HepG2 (cell line): Measurements from ENCODE around the gene AGBL1. TPM values are rescaled to one million over a fixed set of nuclear protein-coding genes. Genes with fewer than 3 reads are reported as not detected.

Experiments
- ATAC-seq: fragments of 200-7000 bp; cut with Tn5 transposase; 3 replicates; pipeline ENCODE4 v1.9.1; 2020; ENCODE audit warnings: mild to moderate bottlenecking, moderate library complexity
- BruUV-seq: library from RNA; stranded (reverse); fragments of 400-500 nt; replicated peaks from 2 replicates; lab custom pipeline; 2021; lab: Mats Ljungman, UMichigan
- CTCF ChIA-PET: fragments of 300-600 bp; formaldehyde crosslinking; extraction: SDS; loops from one replicate; lab custom pipeline; 2021; ENCODE audit warnings: low total read pairs, inconsistent platforms, low intra/inter-chr PET ratio; lab: Yijun Ruan, JAX
- POLR2A ChIA-PET: fragments of 350-600 bp; sonication (Branson Sonifier 250); formaldehyde crosslinking; loops from one replicate; lab custom pipeline; 2020; ENCODE audit warnings: antibody characterized with exemption, inconsistent platforms; lab: Yijun Ruan, JAX
- DNase-seq: peaks from one replicate; pipeline ENCODE4 v3.0.0-alpha.2; 2015; ENCODE audit warnings: low spot score
- FAIRE-seq: peaks from 3 replicates; lab custom pipeline; 2011; peaks lifted over from hg19 to GRCh38; lab: Jason Lieb, UNC
- H2AFZ ChIP-seq: one replicate; pipeline ENCODE4 v1.6.1; 2011; ENCODE audit warnings: low read length, inconsistent platforms
- H3K27ac ChIP-seq: fragments of 300-600 bp; 3 replicates; pipeline ENCODE4 v1.8.0; 2011; ENCODE audit warnings: mixed run types, mild to moderate bottlenecking, mixed read lengths, low read length, inconsistent platforms; ENCODE audit not compliant: insufficient read depth; ENCODE audit errors: extremely low read length
- H3K27me3 ChIP-seq, 2 experiments: fragments of 200-600 bp in 1 of 2; 2 replicates in 1 of 2; 3 replicates in 1 of 2; pipeline versions ENCODE4 v1.6.0 to v1.8.0; 2011; ENCODE audit warnings: low read length in 2 of 2, mild to moderate bottlenecking in 2 of 2, moderate library complexity in 2 of 2, inconsistent platforms in 1 of 2; ENCODE audit not compliant: insufficient read depth in 2 of 2, control insufficient read depth in 1 of 2
- H3K36me3 ChIP-seq, 2 experiments: fragments of 200-600 bp in 1 of 2; replicated peaks in 1 of 2; 2 replicates in 1 of 2; 3 replicates in 1 of 2; pipeline versions ENCODE4 v1.5.1 to v1.8.0; 2011; ENCODE audit warnings: low read length in 2 of 2, inconsistent platforms in 1 of 2; ENCODE audit not compliant: insufficient read depth in 2 of 2, control insufficient read depth in 1 of 2
- H3K4me1 ChIP-seq: 2 replicates; pipeline ENCODE4 v1.5.1; 2012; ENCODE audit warnings: low read length, inconsistent platforms; ENCODE audit not compliant: insufficient read depth
- H3K4me2 ChIP-seq: 2 replicates; pipeline ENCODE4 v1.6.0; 2011; ENCODE audit warnings: low read depth, low read length, inconsistent platforms
- H3K4me3 ChIP-seq, 3 experiments: fragments of 200-600 bp in 1 of 3; sonication (generic), shearing (Covaris generic) in 1 of 3; replicated peaks in 1 of 3; 2 replicates each; pipeline ENCODE4 v1.5.1; 2011 to 2016; ENCODE audit warnings: low read length in 3 of 3, inconsistent platforms in 2 of 3, low read depth in 2 of 3, mild to moderate bottlenecking in 2 of 3, control low read depth in 1 of 3, mixed read lengths in 1 of 3; ENCODE audit not compliant: insufficient read depth in 1 of 3
- H3K79me2 ChIP-seq: one replicate; pipeline ENCODE4 v1.6.1; 2011; ENCODE audit warnings: low read length, inconsistent platforms; ENCODE audit not compliant: insufficient read depth
- H3K9ac ChIP-seq: 2 replicates; pipeline ENCODE4 v1.6.0; 2011; ENCODE audit warnings: mild to moderate bottlenecking, low read depth, low read length, inconsistent platforms; ENCODE audit not compliant: insufficient read depth
- H3K9me3 ChIP-seq: 2 replicates; pipeline ENCODE4 v1.5.1; 2012; ENCODE audit warnings: mild to moderate bottlenecking, low read length
- H4K20me1 ChIP-seq: 2 replicates; pipeline ENCODE4 v1.6.0; 2011; ENCODE audit warnings: inconsistent platforms, mild to moderate bottlenecking, low read length, moderate library complexity; ENCODE audit not compliant: insufficient read depth
- CREB1 ChIP-seq, 2 experiments: fragments of 450-650 bp in 1 of 2; IDR thresholded peaks; 2 replicates each; pipeline ENCODE4 v1.6.1; 2016 to 2017; ENCODE audit warnings: control low read depth in 1 of 2, mild to moderate bottlenecking in 1 of 2, missing compliant biosample characterization in 1 of 2, missing genetic modification characterization in 1 of 2
- GTF2F1 ChIP-seq: fragments of 150-350 bp; IDR thresholded peaks from 2 replicates; pipeline ENCODE4 v1.6.1; 2014; ENCODE audit warnings: low read length
- SCMH1 ChIP-seq: sonication (generic); formaldehyde crosslinking; IDR thresholded peaks from 2 replicates; pipeline ENCODE4 v1.9.0; 2021; ENCODE audit warnings: missing genetic modification reagents, mild to moderate bottlenecking, borderline replicate concordance
- TEAD2 ChIP-seq: sonication (generic); formaldehyde crosslinking; IDR thresholded peaks from 2 replicates; pipeline ENCODE4 v1.9.0; 2021; ENCODE audit warnings: missing genetic modification reagents
- ZNF292 ChIP-seq: sonication (generic); formaldehyde crosslinking; IDR thresholded peaks from 2 replicates; pipeline ENCODE4 v1.8.1; 2022; ENCODE audit warnings: mild to moderate bottlenecking, low read depth, missing genetic modification reagents, borderline replicate concordance
- ZNF367 ChIP-seq: sonication (generic); formaldehyde crosslinking; IDR thresholded peaks from 2 replicates; pipeline ENCODE4 v1.4.0; 2020; ENCODE audit warnings: missing genetic modification reagents, borderline replicate concordance
- ZNF775 ChIP-seq: sonication (generic); formaldehyde crosslinking; IDR thresholded peaks from 2 replicates; pipeline ENCODE4 v1.4.0; 2020; ENCODE audit warnings: missing genetic modification reagents, mild to moderate bottlenecking, moderate library complexity, borderline replicate concordance
- WGBS: methylation state at CpG from one replicate; pipeline ENCODE4 v1.1.6; 2017; ENCODE audit warnings: low lambda C conversion rate; 5-methylcytosine and 5-hydroxymethylcytosine counted together
- in situ Hi-C: cut with HindIII; loops from 2 replicates; pipeline ENCODE4 v1.10.0; 2017; ENCODE audit warnings: low pct_unique_long_range_greater_than_20kb; ENCODE audit not compliant: extremely low pct_ligation_motif_present
- intact Hi-C: fragments of 100-400 bp; cut with micrococcal nuclease; formaldehyde crosslinking; loops from one replicate; pipeline ENCODE4 v1.10.0; 2022; ENCODE audit not compliant: unreplicated experiment
- polyA plus RNA-seq, 8 experiments: library from polyadenylated mRNA; depleted of rRNA in 3 of 8; stranded (reverse) in 7 of 8; unstranded in 1 of 8; fragments of >200 nt; fragmentation: Illumina TruSeq in 4 of 8; extraction: Trizol in 4 of 8; gene quantifications; 2 replicates each; pipeline versions ENCODE4 v1.2.1 to v1.2.3, GENCODE V29; 2011 to 2016; ENCODE audit warnings: low read depth in 4 of 8, missing spikeins in 1 of 8, mixed read lengths in 1 of 8; ENCODE audit not compliant: insufficient read depth in 1 of 8
- total RNA-seq, 5 experiments: library from RNA; depleted of rRNA; stranded (reverse); fragments of >200 nt; fragmentation: Illumina TruSeq; extraction: Trizol; gene quantifications; 2 replicates each; pipeline ENCODE4 v1.2.3, GENCODE V29; 2016; ENCODE audit warnings: low read depth in 1 of 5
- TF ChIP-seq, protein P1 (sequence below): sonication (generic); formaldehyde crosslinking; IDR thresholded peaks from 2 replicates; pipeline ENCODE4 v1.8.1; 2023; ENCODE audit warnings: mild to moderate bottlenecking, inconsistent platforms, moderate library complexity, missing genetic modification reagents, borderline replicate concordance
- TF ChIP-seq, protein P2 (sequence below): sonication (generic); formaldehyde crosslinking; IDR thresholded peaks from 2 replicates; pipeline ENCODE4 v1.4.0; 2020; ENCODE audit warnings: mild to moderate bottlenecking, low read depth, missing genetic modification reagents
- TF ChIP-seq, protein P3 (sequence below): sonication (generic); formaldehyde crosslinking; IDR thresholded peaks from 2 replicates; pipeline ENCODE4 v1.4.0; 2020; ENCODE audit warnings: missing genetic modification reagents

The AGBL1 gene
- total and polyA plus RNA-seq, 2 of the 13 experiments (the other 11 are each of a cell fraction or from before 2014, with no cell fraction given): 0.01 TPM; not detected in 1

DNA sequence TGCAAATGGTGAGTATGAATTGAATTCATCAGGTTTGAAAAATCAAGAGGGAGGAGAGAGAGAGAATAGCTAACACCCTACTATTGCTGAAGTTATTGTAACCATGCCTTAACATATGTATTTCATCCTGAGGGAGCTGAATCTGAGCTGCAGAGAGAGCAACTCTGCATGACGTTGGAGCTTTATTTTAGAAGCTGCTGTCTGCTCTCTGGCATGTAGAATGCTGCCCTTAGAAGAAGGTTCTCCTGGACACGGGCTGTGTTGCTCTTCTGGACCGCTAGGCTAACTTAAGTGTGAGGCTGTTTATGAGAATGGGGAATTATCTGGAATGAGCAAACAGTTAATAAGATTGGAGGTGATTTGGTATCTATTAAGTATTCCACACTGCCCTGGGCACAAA lies 814.6 kb downstream of the AGBL1 start (continued):
- TF ChIP-seq, protein P1, sequence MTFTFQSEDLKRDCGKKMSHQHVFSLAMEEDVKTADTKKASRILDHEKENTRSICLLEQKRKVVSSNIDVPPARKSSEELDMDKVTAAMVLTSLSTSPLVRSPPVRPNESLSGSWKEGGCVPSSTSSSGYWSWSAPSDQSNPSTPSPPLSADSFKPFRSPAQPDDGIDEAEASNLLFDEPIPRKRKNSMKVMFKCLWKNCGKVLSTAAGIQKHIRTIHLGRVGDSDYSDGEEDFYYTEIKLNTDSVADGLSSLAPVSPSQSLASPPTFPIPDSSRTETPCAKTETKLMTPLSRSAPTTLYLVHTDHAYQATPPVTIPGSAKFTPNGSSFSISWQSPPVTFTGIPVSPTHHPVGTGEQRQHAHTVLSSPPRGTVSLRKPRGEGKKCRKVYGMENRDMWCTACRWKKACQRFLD (CRISPR knock-in tag): no peak
- no peak for TF ChIP-seq GTF2F1
- TF ChIP-seq, protein P2, sequence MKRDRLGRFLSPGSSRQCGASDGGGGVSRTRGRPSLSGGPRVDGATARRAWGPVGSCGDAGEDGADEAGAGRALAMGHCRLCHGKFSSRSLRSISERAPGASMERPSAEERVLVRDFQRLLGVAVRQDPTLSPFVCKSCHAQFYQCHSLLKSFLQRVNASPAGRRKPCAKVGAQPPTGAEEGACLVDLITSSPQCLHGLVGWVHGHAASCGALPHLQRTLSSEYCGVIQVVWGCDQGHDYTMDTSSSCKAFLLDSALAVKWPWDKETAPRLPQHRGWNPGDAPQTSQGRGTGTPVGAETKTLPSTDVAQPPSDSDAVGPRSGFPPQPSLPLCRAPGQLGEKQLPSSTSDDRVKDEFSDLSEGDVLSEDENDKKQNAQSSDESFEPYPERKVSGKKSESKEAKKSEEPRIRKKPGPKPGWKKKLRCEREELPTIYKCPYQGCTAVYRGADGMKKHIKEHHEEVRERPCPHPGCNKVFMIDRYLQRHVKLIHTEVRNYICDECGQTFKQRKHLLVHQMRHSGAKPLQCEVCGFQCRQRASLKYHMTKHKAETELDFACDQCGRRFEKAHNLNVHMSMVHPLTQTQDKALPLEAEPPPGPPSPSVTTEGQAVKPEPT (CRISPR knock-in tag): no peak
- TF ChIP-seq TEAD2 (CRISPR knock-in tag): no peak
- TF ChIP-seq ZNF292 (CRISPR knock-in tag): no peak
- TF ChIP-seq ZNF367: no peak

DNA sequence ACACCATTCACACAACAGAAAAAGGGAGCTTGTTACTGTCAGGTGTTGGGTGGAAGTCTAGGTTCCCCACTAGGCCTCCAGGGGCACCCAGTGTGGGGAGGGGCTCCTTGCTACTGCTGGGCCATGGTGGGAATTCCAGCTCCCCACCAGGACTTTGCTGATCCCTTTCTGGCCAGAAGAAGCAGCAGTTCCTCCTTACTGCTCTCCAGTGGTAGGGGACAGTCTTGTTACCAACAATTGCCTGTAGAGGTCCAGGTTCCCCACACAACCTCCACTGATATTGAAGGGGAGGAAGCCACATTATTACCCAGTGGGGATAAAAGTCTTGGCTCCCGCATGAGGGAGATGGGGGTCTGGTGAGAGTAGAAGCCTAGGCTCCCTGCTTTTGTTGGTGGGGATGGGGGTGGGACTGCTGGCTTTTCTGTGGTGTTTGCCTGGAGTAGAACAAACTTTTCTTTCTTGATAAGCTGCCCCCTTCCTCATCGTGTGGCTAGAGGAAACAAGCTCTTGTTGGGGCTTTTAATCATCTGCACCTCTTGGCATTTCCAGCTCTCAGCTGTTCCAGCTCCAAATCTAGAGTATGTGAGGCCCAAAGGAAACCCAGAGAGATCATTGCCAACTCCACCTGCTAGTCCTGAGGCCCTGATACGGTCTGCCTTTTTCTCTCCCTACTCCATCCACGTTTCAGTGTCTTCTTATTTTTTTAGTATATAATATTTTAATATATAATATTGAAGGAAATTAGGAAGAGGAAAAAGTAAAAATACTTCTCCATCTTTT lies 824.2 kb downstream of the AGBL1 start:
- Histone ChIP-seq H3K79me2 (no peaks in the 10 kb centered on the region), H3K4me1 (no peaks in the 10 kb centered on the region), H3K27me3 (no peaks in the 10 kb centered on the region), H4K20me1 (no peaks in the 10 kb centered on the region), H3K36me3 (no peaks in the 10 kb centered on the region), H2AFZ (no peak overlapping the region), H3K4me3 (no peak overlapping the region), H3K27ac (no peak overlapping the region), H3K9ac (no peak overlapping the region), H3K9me3 (peaks cover 28% of the 10 kb centered on the region), H3K4me2 (no peak overlapping the region)
- CTCF ChIA-PET: no interaction called here
- POLR2A ChIA-PET: no interaction called here
- in situ Hi-C loops: loop anchor here (25.0 kb wide), 1 partner anchor 1042 kb away; no protein-coding TSS in a partner anchor
- DNase-seq: no peak
- intact Hi-C loops: no loop called here
- no TSS peak for BruUV-seq
- ATAC-seq: no peak
- under 1% methylated on average over 4 of the region's 4 CpGs for WGBS
- no peak for FAIRE-seq
- TF ChIP-seq ZNF775 (CRISPR knock-in tag): no peak
- no peak for TF ChIP-seq CREB1 (IDR thresholded peaks at IDR 0.05)
- TF ChIP-seq CREB1 (CRISPR knock-in tag; IDR thresholded peaks at IDR 0.05): no peak
- TF ChIP-seq, protein P3, sequence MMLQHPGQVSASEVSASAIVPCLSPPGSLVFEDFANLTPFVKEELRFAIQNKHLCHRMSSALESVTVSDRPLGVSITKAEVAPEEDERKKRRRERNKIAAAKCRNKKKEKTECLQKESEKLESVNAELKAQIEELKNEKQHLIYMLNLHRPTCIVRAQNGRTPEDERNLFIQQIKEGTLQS (CRISPR knock-in tag): no peak
- no peak for TF ChIP-seq SCMH1 (CRISPR knock-in tag)
